Subcutaneous adipose tissue (tissue), 4 donors: ENCODE measurements around the gene ACER3. TPM values are rescaled to one million over a fixed set of nuclear protein-coding genes. Genes with fewer than 3 reads are reported as not detected.

Source experiments
- CTCF ChIP-seq: fragments of 450-650 bp; IDR thresholded peaks from one replicate; pipeline ENCODE4 v1.5.1; 2016; ENCODE audit warnings: low read depth, mild to moderate bottlenecking, control low read depth, antibody characterized with exemption, moderate library complexity
- total RNA-seq, 4 donors: library from RNA; depleted of rRNA; stranded (reverse); fragments of >200 nt; gene quantifications; one replicate each; pipeline ENCODE4 v1.1.0, GENCODE V29; 2016

The ACER3 gene
- total RNA-seq, 4 donors from 2014 or later = 28.6 to 39.4 (median 31.5) TPM

GRCh38 chr11:76824083-76824939 is 36.4 kb upstream of the ACER3 start:
- TF ChIP-seq CTCF = no peak

- no peak for TF ChIP-seq CTCF
These were observed 35.6 kb upstream of the ACER3 start for GRCh38 chr11:76824980-76825725.

GRCh38 chr11:76825726-76826396 is 34.9 kb upstream of the ACER3 start:
- no peak for TF ChIP-seq CTCF

- no peak for TF ChIP-seq CTCF
These were observed 29.9 kb upstream of the ACER3 start for GRCh38 chr11:76830639-76831327.

GRCh38 chr11:76831686-76832310 is 28.9 kb upstream of the ACER3 start:
- no peak for TF ChIP-seq CTCF

GRCh38 chr11:76832361-76832760 is 28.4 kb upstream of the ACER3 start:
- no peak for TF ChIP-seq CTCF
